Heart left ventricle (tissue), 16 donors: ENCODE measurements around the gene TMEM254. TPM values are rescaled to one million over a fixed set of nuclear protein-coding genes. Genes with fewer than 3 reads are reported as not detected.

Experiments used
- ATAC-seq, 4 donors: fragments of 200-7000 bp; cut with Tn5 transposase; one replicate each; pipeline ENCODE4 v1.9.1; 2020 to 2022; ENCODE audit warnings: moderate library complexity in 4 of 4, mild to moderate bottlenecking in 3 of 4, moderate number of reproducible peaks in 1 of 4
- DNase-seq, 5 donors: peaks; one replicate each; pipeline ENCODE4 v3.0.0-alpha.2; 2020
- H3K27ac ChIP-seq, 12 donors: fragments of 200-600 bp; sonication (generic) in 4 of 12; one replicate each; pipeline versions ENCODE4 v1.5.0 to v1.8.0; 2016 to 2022; ENCODE audit warnings: mild to moderate bottlenecking in 2 of 12
- H3K27me3 ChIP-seq, 9 donors: fragments of 200-600 bp; sonication (generic) in 2 of 9; one replicate each; pipeline versions ENCODE4 v1.5.1 to v1.8.0; 2016 to 2022; ENCODE audit warnings: mild to moderate bottlenecking in 3 of 9
- H3K36me3 ChIP-seq, 9 donors: fragments of 200-600 bp; sonication (generic) in 2 of 9; one replicate each; pipeline versions ENCODE4 v1.5.0 to v1.8.0; 2018 to 2022; ENCODE audit warnings: mild to moderate bottlenecking in 2 of 9
- H3K4me1 ChIP-seq, 12 donors: fragments of 200-600 bp; sonication (generic) in 4 of 12; one replicate each; pipeline versions ENCODE4 v1.5.0 to v1.8.0; 2016 to 2022; ENCODE audit warnings: mild to moderate bottlenecking in 3 of 12
- H3K4me3 ChIP-seq, 12 donors: fragments of 200-600 bp; sonication (generic) in 4 of 12; one replicate each; pipeline versions ENCODE4 v1.5.0 to v1.8.0; 2017 to 2022; ENCODE audit warnings: mild to moderate bottlenecking in 9 of 12, moderate library complexity in 4 of 12
- H3K9me3 ChIP-seq, 12 donors: fragments of 200-600 bp; sonication (generic) in 4 of 12; one replicate each; pipeline versions ENCODE4 v1.5.0 to v1.8.0; 2016 to 2022; ENCODE audit warnings: mild to moderate bottlenecking in 1 of 12
- POLR2A ChIP-seq, 2 donors: fragments of 450-650 bp; IDR thresholded peaks; one replicate each; pipeline ENCODE4 v1.6.1; 2017; ENCODE audit warnings: antibody characterized with exemption in 2 of 2, mild to moderate bottlenecking in 2 of 2, moderate library complexity in 2 of 2
- WGBS, 4 donors: extraction: QIAGEN DNeasy Blood & Tissue Kit in 2 of 4; methylation state at CpG; one replicate each; pipeline versions ENCODE4 v1.1.5 to v1.1.7; 2013 to 2018; 5-methylcytosine and 5-hydroxymethylcytosine counted together
- intact Hi-C, 10 donors: fragments of 100-400 bp; cut with DNase I; formaldehyde crosslinking; loops; one replicate each; pipeline versions ENCODE4 v1.11.1 to v1.14.2; 2022
- polyA plus RNA-seq, 2 donors: library from polyadenylated mRNA; stranded (reverse); fragments of 200-250 nt; gene quantifications; one replicate each; pipeline ENCODE4 v1.2.3, GENCODE V29; 2013
- total RNA-seq, 9 donors: library from RNA; depleted of rRNA in 2 of 9; stranded (reverse); fragments of >200 nt in 2 of 9; fragmentation: NEBNext Ultra II Directional in 3 of 9; extraction: Animal tissue kit (Norgen Biotek cat#: 25700) in 3 of 9; gene quantifications; one replicate each; pipeline versions ENCODE4 v1.1.0 to v1.2.4, GENCODE V29; 2016 to 2023
- TF ChIP-seq, protein P1 (sequence below), 12 donors: fragments of 200-600 bp; sonication (generic) in 4 of 12; IDR thresholded peaks; one replicate each; pipeline versions ENCODE4 v1.5.0 to v1.8.0; 2018 to 2022; ENCODE audit warnings: antibody characterized with exemption in 12 of 12, mild to moderate bottlenecking in 5 of 12
- donor health status: ischemic (EF 13 %, LVEDD 7.1; RV severe dilation, severe dysfunction).
- donor health status: healthy with polysubstance abuse.
- donor health status: DM: no; HTN: yes; CAD: no.
- donor health status: DM: no; HTN: no; CAD: no.
- donor health status: ischemic (EF 25% LVEDD 6.9; RV normal size, moderate dysfunction).
- donor health status: ischemic (EF 25% LVEDD 5.7; RV mildly dilated, moderate dysfunction).
- donor health status: healthy.
- donor health status: DM: yes; HTN: yes; CAD: no.
- donor health status: ischemic (EF 35%, LVEDD 5.7; RV mildly dilated, moderate dysfunction).
- donor health status: nonischemic (EF 11% LVEDD 7.7; RV severe dilation, severe dysfunction).
- donor health status: DM: yes; HTN: yes; CAD: no.
- donor health status: PGD.
- donor health status: ischemic (EF 29% LVEDD 5.4; RV normal size, mild dysfunction).
- donor health status: nonischemic (EF 23%, LVEDD 6.1; RV moderate dilation, normal function).

Gene TMEM254
- total and polyA plus RNA-seq, 11 donors: 4.7 to 13.4 (median 7.0) TPM

DNA sequence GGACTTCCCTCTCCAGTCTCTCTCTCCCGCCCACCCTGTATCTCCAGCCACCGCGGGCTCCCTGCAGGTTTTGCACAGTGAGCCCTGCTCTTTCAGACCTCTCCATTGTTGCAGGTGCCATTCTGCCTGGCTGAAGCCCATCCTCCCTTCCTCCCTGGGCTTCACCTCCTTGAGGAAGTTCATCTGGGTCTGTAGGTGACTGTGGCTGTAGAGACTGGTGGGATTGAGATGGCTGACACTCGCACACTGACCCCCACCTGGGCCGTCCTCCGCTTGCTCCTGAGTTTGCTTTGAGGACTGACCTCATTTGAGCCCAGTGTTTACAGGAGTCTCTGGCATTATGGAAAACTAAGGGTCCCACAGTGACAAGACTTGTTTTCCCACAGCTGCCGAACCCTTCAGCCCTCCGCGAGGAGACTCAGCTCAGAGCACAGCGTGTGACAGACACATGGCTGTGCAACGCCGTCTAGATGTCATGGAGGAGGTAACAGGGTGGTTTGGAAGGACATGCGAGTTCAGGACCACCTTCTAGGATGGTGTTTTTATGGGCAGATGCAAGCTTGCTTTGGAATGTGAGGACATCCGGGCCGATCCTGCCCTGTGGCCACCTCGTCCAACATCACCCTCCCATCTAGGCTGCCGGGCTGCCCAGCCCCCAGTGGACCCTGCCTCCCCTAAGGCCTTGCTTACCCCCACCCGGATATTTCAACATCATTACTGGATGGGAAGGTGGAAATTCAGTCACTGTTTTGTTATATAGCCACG lies 63.4 kb downstream of the TMEM254 start:
- ATAC-seq (no peak), DNase-seq (peak in 1 of 5 donors; percentile 13)
- Histone ChIP-seq H3K4me3 (no peak overlapping the region), H3K27me3 (no peaks in the 10 kb centered on the region), H3K36me3 (peaks cover 0 to 9% (median 0%) of the 10 kb centered on the region in 9 donors), H3K4me1 (peaks cover 0 to 51% (median 25%) of the 10 kb centered on the region in 12 donors), H3K9me3 (no peaks in the 10 kb centered on the region), H3K27ac (no peak overlapping the region)
- WGBS, 4 donors: 63 to 78% (median 68%) methylated on average over 19 of the region's 19 CpGs
- no peak for TF ChIP-seq POLR2A (IDR thresholded peaks at IDR 0.05)
- TF ChIP-seq, protein P1, sequence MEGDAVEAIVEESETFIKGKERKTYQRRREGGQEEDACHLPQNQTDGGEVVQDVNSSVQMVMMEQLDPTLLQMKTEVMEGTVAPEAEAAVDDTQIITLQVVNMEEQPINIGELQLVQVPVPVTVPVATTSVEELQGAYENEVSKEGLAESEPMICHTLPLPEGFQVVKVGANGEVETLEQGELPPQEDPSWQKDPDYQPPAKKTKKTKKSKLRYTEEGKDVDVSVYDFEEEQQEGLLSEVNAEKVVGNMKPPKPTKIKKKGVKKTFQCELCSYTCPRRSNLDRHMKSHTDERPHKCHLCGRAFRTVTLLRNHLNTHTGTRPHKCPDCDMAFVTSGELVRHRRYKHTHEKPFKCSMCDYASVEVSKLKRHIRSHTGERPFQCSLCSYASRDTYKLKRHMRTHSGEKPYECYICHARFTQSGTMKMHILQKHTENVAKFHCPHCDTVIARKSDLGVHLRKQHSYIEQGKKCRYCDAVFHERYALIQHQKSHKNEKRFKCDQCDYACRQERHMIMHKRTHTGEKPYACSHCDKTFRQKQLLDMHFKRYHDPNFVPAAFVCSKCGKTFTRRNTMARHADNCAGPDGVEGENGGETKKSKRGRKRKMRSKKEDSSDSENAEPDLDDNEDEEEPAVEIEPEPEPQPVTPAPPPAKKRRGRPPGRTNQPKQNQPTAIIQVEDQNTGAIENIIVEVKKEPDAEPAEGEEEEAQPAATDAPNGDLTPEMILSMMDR (IDR thresholded peaks at IDR 0.05): no peak
- intact Hi-C loops: loop anchor here in 5 of 10 donors (2.0 to 5.0 kb wide), 4 partner anchors 65 to 85 kb away; partner anchors contain the start of gene ANXA11 (in 1 of the 5)

Other genes with a start within 250 kb of the TMEM254 start
- 1 to 10 TPM in 5 of 9 donors, under 1 TPM in 3, not detected in 1; 0.21 to 1.9 (median 1.1) TPM for gene SFTPD, start 129.6 kb upstream of the TMEM254 start, total RNA-seq
- under 1 TPM; 0.12 to 0.27 TPM for gene SFTPD, start 129.6 kb upstream of the TMEM254 start, polyA plus RNA-seq
- gene PLAC9, start 54.1 kb downstream of the TMEM254 start, total RNA-seq: 10 to 100 TPM; 16.5 to 51.6 (median 25.1) TPM
- gene PLAC9, start 54.1 kb downstream of the TMEM254 start, polyA plus RNA-seq: 10 to 100 TPM; 26.5 to 45.8 TPM
- gene ANXA11, start 126.9 kb downstream of the TMEM254 start, total RNA-seq: 100 to 1,000 TPM; 281 to 440 (median 368) TPM
- gene ANXA11, start 126.9 kb downstream of the TMEM254 start, polyA plus RNA-seq: 100 to 1,000 TPM; 152 to 487 TPM
- gene MAT1A, start 211.0 kb downstream of the TMEM254 start, total RNA-seq: 1 to 10 TPM in 1 of 9 donors, under 1 TPM in 3, not detected in 5; 0.07 to 1.1 (median 0.46) TPM
- not detected for gene MAT1A, start 211.0 kb downstream of the TMEM254 start, polyA plus RNA-seq